Activated naive CD8-positive, alpha-beta T cell treated with anti-CD3 and anti-CD28 coated beads, Interleukin-2, amount 50 U/mL, for 16 hours (primary cell): Measurements from ENCODE around the gene TRPC5OS.

Source experiments
- DNase-seq: peaks from one replicate; pipeline ENCODE4 v3.0.0-alpha.2; 2020; ENCODE audit warnings: low read depth, low spot score

Gene TRPC5OS

GRCh38 chrX:111896148-111896547 is 20.2 kb downstream of the TRPC5OS start:
- no peak for DNase-seq

GRCh38 chrX:111914398-111915090 is 38.6 kb downstream of the TRPC5OS start:
- no peak for DNase-seq

GRCh38 chrX:111917591-111917990 is 41.6 kb downstream of the TRPC5OS start:
- DNase-seq = no peak

GRCh38 chrX:111928456-111928855 is 52.5 kb downstream of the TRPC5OS start:
- DNase-seq = no peak
